ENCODE results near the gene CAMK1D. TPM values are rescaled to one million over a fixed set of nuclear protein-coding genes. Genes with fewer than 3 reads are reported as not detected.
A peak's percentile ranks its signal among the peaks of the same experiment; 100 is the strongest.

CAMK1D gene
- total RNA-seq, 1 donor from 2014 or later = 3.2 TPM

GRCh38 chr10:12563489-12563888 lies 214.1 kb downstream of the CAMK1D start:
- intact Hi-C loops (cut with DNase I) = no loop called here
- no peak for DNase-seq (ENCODE audit: low spot score)

DNA sequence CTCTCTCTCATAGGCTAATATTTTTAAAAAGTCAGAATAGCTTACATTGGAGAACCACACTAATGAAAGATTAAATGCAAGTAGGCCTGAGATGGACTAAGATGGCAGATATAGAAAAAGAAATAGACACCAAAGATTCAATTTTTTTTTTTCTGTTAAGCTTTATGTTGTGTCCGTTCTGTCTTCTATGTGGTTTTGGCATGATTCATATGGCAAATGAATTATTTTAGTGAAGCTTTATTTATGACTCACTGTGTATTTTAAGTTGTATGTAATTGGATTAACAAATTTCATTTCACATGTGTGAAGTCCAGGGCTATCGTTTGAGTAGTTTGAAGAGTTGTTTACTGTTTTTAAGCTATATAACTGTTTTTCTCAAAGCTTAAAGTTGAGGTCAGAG lies 214.8 kb downstream of the CAMK1D start:
- DNase-seq (ENCODE audit: low spot score) = no peak
- intact Hi-C loops (cut with DNase I) = no loop called here

DNA sequence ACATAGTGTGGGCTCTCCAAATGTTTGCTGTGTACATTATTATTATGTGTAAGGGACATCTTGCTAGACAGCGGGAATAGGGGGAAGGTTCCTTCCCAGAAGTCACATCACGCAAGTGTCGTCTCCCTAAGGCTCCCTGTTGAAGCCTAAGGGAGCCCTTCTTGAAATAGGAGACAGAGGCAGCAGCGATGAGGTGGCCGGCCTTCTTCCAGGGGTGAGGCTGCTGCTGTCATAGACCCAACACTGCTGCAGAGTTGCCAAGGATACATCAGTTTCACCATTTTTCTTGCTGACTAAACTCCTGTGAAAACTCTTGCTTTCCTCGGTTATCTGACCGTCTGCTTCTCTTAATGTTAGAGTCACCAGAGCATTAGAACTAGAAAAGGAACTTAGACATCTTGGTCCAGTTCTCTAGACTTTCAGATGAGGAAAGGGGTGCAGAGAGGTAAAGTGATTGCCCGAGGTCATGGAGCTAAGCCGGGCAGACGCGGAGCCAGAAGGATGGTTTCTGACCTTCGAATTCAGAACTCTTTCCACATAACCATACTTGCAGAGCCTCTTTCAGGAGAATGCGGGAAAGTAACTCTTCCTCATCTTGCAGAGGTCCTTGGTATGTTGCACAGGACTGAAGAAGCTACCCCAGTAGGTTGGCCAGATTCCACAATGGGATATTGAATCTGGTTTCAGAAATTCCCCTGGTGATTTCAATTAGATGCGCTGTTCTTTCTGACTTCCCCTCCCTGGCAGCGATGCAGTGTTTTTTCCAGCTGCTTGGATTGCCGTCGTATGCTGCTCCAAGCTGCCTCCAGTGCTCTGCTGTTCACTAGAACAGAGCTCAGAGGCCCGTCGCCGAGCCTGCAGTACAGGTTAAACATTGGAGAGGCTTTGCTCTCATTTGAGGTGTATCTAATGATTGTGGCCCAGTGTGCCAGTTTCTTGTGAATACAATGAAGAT lies 217.1 kb downstream of the CAMK1D start:
- intact Hi-C loops (cut with DNase I) = no loop called here
- no peak for DNase-seq (ENCODE audit: low spot score)

- intact Hi-C loops (cut with DNase I) = no loop called here
- DNase-seq (ENCODE audit: low spot score) = no peak
These were observed 219.2 kb downstream of the CAMK1D start for GRCh38 chr10:12568391-12569009.

GRCh38 chr10:12572281-12572680 lies 222.9 kb downstream of the CAMK1D start:
- intact Hi-C loops (cut with DNase I) = no loop called here
- no peak for DNase-seq (ENCODE audit: low spot score)

DNA sequence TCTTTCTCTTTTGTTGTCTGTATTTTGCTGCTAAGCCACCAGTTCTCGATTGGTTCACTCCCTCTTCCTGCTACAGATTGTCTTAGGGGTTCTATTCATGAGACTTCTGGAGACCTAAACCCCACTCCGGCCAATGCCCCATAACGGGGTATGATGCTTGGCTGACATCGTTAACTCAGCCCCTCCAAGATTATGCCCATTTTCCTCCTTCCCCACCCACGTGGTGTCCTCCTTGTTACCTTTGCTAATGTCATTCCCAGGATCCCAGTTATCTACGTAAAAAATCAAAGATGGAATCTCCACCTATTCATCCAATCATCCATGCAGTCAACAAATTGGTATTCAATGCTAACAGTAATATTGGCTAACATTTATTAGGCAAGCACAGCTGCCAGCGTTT lies 228.3 kb downstream of the CAMK1D start:
- no peak for DNase-seq (ENCODE audit: low spot score)
- intact Hi-C loops (cut with DNase I) = no loop called here

- peak; percentile 6 for DNase-seq (ENCODE audit: low spot score)
- intact Hi-C loops (cut with DNase I) = no loop called here
These were observed 230.9 kb downstream of the CAMK1D start for GRCh38 chr10:12579954-12580858.

- DNase-seq (ENCODE audit: low spot score) = no peak
- intact Hi-C loops (cut with DNase I) = no loop called here
These were observed 234.7 kb downstream of the CAMK1D start for GRCh38 chr10:12583891-12584595.

DNA sequence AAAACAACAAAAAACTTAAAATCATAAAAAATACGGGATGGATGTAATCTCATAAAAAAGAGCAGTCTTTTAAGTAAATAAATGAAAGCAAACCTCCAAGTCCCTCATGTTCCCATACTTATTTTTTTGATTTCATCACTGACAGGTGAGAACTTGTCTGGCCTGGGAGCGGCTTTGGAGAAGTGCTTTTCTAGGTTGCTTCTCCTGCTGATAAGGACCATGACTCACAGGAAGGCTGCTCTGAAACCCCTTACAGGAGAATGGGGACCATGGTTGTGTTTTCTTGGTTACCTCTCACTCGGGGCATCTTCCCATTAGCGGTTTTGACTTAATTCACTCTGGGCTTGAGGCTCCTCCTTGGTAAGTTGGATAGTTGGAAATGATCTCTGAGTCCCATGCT lies 237.4 kb downstream of the CAMK1D start:
- intact Hi-C loops (cut with DNase I) = no loop called here
- no peak for DNase-seq (ENCODE audit: low spot score)

GRCh38 chr10:12587451-12587888 lies 238.1 kb downstream of the CAMK1D start:
- intact Hi-C loops (cut with DNase I) = no loop called here
- DNase-seq (ENCODE audit: low spot score) = peak; percentile 14

GRCh38 chr10:12588091-12588860 lies 238.9 kb downstream of the CAMK1D start:
- DNase-seq (ENCODE audit: low spot score) = peak; percentile 33
- intact Hi-C loops (cut with DNase I) = no loop called here

DNA sequence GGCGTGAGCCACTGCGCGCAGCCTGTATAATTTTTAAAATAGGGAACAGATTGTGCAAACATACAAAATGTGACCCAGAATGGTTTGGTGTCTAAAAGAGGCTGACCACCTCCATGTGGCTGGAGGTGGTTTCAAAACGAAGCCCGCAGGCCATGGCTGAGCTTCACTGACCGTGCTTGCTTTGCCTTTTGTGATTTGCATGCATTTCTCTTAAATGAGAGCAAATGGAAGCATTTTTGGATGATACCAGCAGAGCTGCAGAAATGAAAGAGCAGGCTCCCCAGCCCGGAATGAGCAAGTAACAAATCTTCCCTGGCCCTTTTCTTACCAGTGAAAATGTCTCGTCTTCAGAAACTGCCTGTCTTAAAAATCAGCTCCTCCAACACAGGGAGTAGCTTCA lies 239.9 kb downstream of the CAMK1D start:
- peak; percentile 55 for DNase-seq (ENCODE audit: low spot score)
- intact Hi-C loops (cut with DNase I) = no loop called here

DNA sequence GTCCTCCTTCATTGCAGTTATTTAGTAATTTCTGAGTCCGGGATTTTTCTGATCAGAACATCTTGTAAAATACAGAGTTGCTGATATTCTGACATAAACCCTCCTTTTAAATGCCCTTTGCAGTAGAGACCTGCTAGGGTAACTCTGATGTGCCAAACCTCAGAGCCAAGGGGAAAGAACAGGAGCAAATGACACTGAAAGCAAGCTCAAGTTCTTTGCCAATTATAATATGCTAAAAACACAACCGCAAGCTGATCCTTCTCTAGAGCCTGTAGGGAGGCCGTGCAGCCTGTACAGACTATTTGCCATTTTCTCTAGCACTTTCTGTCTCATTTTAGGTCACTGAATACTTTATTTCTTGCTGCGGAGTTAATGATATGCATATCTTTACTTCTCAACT lies 240.4 kb downstream of the CAMK1D start:
- no peak for DNase-seq (ENCODE audit: low spot score)
- intact Hi-C loops (cut with DNase I) = no loop called here

DNA sequence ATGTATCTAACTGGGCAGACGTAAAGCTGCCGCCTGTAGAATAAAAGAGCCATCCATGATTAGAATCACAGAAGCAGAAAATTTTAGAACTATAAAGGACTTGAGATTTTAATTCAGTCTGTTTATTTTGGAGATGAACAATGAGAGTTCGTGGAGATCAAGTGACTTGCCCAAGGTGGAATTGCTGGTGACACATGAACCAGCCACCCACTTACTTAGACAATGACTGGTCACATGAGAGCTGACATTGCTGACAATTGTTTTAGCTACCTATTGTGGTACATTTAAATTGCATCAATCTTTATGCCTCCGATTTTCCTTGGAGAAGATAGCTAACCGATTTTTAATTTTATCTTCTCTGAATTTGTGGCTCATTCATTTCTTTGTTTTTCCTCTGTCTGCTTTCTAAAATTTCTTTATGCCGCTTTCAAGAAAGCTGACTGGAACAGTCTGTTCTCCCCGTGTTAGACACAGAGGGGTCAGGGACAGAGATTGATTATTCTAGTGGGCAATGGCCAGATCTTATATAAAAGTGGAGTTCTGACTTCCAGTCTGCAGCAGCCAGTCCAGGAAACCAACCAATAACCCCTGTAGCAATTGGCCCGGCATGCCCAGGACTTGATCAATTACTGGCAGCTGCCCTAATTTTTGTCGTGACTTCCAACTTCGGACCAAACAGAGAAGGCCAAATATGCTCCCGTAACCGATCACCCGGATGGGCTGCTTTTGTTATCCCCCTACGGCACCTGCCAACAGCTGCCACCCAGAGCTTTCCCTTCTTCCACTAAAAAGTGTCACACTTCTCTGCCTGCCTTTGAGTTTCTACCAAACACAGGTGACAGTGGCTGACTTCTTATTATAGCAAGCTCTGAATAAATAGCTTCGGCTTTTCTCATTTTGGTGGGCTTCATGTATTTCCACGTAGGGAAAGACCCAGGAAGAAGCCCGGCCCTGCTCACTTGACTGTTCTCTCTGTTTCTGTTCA lies 241.6 kb downstream of the CAMK1D start:
- DNase-seq (ENCODE audit: low spot score) = peak; percentile 17
- intact Hi-C loops (cut with DNase I) = no loop called here

DNA sequence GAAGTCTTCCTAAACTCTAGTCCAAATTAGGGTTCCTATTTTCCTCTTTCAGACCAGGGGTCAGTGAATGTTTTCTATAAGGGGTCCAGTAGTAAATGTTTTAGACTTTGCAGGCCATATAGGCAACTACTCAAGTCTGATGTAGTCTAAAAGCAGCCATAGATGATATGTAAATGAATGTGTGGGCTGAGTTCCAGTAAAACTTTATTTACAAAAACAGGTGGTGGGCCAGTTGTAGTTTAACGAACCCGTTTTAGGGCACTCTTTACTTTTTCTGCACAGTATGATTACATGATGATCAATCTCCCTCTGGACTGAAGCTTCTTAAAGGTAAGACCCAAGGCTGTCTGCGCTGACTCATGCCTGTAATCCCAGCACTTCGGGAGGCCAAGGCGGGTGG lies 243.6 kb downstream of the CAMK1D start:
- intact Hi-C loops (cut with DNase I) = no loop called here
- no peak for DNase-seq (ENCODE audit: low spot score)

DNA sequence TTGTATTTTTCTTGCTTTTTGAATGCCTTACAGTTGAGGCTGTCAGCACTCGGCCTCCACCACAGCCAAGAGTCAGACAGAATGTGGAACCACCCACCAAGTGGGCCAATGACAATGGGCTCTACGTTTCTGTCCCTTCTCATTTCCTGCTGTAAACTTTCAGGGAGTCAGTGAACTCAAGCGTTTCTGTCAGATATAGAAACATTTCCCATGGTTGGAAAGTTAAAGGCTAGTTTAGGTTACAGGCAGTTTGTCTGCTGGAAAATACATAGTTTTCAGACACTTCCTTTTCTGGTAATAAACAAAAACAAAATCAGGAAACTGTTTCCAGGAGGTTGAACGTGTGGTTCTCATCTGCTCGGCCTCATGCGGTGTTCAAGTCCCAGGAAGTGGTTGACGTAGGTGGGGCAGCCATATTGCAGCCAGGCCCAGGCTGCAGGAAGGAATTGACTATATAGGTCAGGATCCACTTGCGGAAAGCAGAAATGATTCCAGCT lies 245.1 kb downstream of the CAMK1D start:
- intact Hi-C loops (cut with DNase I) = no loop called here
- DNase-seq (ENCODE audit: low spot score) = peak; percentile 63

DNA sequence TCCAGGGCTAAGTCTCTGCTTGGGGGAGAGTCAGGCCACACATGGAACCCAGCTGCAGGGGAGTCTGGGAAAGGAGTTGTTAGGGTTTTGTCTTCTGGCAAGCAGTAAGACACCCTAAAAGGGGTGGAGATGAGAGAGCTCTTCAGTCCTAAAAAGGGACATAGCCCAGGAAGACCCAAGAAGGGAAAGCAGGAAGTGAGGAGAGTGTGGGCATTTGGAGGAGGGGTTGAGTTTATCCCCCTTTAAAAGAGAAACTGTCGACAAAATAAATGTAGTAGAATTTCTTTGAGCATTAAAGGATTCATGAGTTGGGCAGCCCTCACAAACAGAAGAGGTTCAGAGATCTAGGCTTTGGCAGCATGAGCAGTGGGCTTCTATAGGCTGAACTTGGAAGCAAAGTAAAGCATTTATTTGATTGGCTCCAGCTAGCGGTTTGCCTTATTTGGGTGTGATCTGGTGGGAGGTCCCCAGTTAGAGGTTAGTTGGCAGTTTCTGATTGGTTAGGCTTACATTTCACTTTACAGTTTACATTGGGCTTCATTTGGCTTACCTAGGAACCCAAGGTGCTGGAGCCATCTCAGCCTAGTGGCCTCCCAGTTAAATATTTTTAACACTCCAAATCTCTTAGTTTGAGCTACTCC lies 246.7 kb downstream of the CAMK1D start:
- intact Hi-C loops (cut with DNase I) = no loop called here
- peak; percentile 17 for DNase-seq (ENCODE audit: low spot score)

Measured in cardiac septum (tissue), 1 donor.